SK-N-DZ (cell line): ENCODE results near the gene LIPA.
"Not testable (repeated sequence)": the region's sequence is repeated elsewhere in the genome, so short reads cannot be mapped to it uniquely, and the experiment has no call there.

ENCODE experiments used
- DNase-seq: peaks from one replicate; pipeline ENCODE4 v3.0.0-alpha.2; 2015; ENCODE audit warnings: low spot score

The LIPA gene

GRCh38 chr10:89207801-89208551 is 43.6 kb downstream of the LIPA start:
- DNase-seq: no peak

- peak; percentile 50 for DNase-seq
Measured at GRCh38 chr10:89207181-89207800, 44.3 kb downstream of the LIPA start, which contains the start of gene CH25H. CH25H (minus strand) TSS chr10:89207317; CDS start chr10:89207292, 25 bp downstream.

- no peak for DNase-seq
Measured at GRCh38 chr10:89206402-89207180, 45.0 kb downstream of the LIPA start.

- DNase-seq: no peak
Measured at GRCh38 chr10:89204621-89205185, 46.9 kb downstream of the LIPA start.

- no peak for DNase-seq
Measured at GRCh38 chr10:89203237-89203636, 48.3 kb downstream of the LIPA start.

- DNase-seq: no peak
Measured at GRCh38 chr10:89202033-89202425, 49.5 kb downstream of the LIPA start.

- no peak for DNase-seq
Measured at GRCh38 chr10:89201345-89202032, 50.1 kb downstream of the LIPA start.

- no peak for DNase-seq
Measured at GRCh38 chr10:89197473-89197872, 54.1 kb downstream of the LIPA start.

- DNase-seq: not testable (repeated sequence)
Measured at GRCh38 chr10:89191301-89191700, 60.3 kb downstream of the LIPA start.

- DNase-seq: no peak
Measured at GRCh38 chr10:89189211-89189734, 62.3 kb downstream of the LIPA start.

- DNase-seq: no peak
Measured at GRCh38 chr10:89185658-89186057, 65.9 kb downstream of the LIPA start.

GRCh38 chr10:89184638-89185037 is 66.9 kb downstream of the LIPA start:
- DNase-seq: no peak

GRCh38 chr10:89183571-89183970 is 68.0 kb downstream of the LIPA start:
- no peak for DNase-seq

- DNase-seq: no peak
Measured at GRCh38 chr10:89182894-89183293, 68.7 kb downstream of the LIPA start.

- no peak for DNase-seq
Measured at GRCh38 chr10:89175816-89176215, 75.8 kb downstream of the LIPA start.

- no peak for DNase-seq
Measured at GRCh38 chr10:89173075-89173474, 78.5 kb downstream of the LIPA start.

- no peak for DNase-seq
Measured at GRCh38 chr10:89171996-89172395, 79.6 kb downstream of the LIPA start.

GRCh38 chr10:89171263-89171872 is 80.2 kb downstream of the LIPA start:
- DNase-seq: no peak

GRCh38 chr10:89168354-89168900 is 83.1 kb downstream of the LIPA start:
- DNase-seq: not testable (repeated sequence)

- DNase-seq: no peak
Measured at GRCh38 chr10:89167915-89168314, 83.7 kb downstream of the LIPA start.
